Measurements from ENCODE around the gene TM9SF4.
"Not testable (repeated sequence)": the region's sequence is repeated elsewhere in the genome, so short reads cannot be mapped to it uniquely, and the experiment has no call there.

Gene TM9SF4

GRCh38 chr20:32091888-32092346 lies 17.6 kb upstream of the TM9SF4 start:
- no peak for DNase-seq

GRCh38 chr20:32098786-32099185 lies 10.7 kb upstream of the TM9SF4 start:
- no peak for DNase-seq

GRCh38 chr20:32108814-32109391 lies 611 bp upstream of the TM9SF4 start:
- no peak for DNase-seq

- no peak for DNase-seq
These were observed 725 bp downstream of the TM9SF4 start for GRCh38 chr20:32110173-32110704.

GRCh38 chr20:32110727-32111126 lies 1.2 kb downstream of the TM9SF4 start:
- DNase-seq: no peak

GRCh38 chr20:32111156-32111686 lies 1.7 kb downstream of the TM9SF4 start:
- DNase-seq: no peak

- no peak for DNase-seq
These were observed 2.2 kb downstream of the TM9SF4 start for GRCh38 chr20:32111753-32112152.

- no peak for DNase-seq
These were observed 3.3 kb downstream of the TM9SF4 start for GRCh38 chr20:32112841-32113240.

- no peak for DNase-seq
These were observed 4.2 kb downstream of the TM9SF4 start for GRCh38 chr20:32113591-32114260.

- no peak for DNase-seq
These were observed 4.9 kb downstream of the TM9SF4 start for GRCh38 chr20:32114305-32114960.

GRCh38 chr20:32115211-32115767 lies 5.8 kb downstream of the TM9SF4 start:
- DNase-seq: no peak

GRCh38 chr20:32116079-32116521 lies 6.6 kb downstream of the TM9SF4 start:
- no peak for DNase-seq

- not testable (repeated sequence) for DNase-seq
These were observed 7.3 kb downstream of the TM9SF4 start for GRCh38 chr20:32116796-32117195.

GRCh38 chr20:32118427-32118826 lies 8.9 kb downstream of the TM9SF4 start:
- not testable (repeated sequence) for DNase-seq

GRCh38 chr20:32119734-32120133 lies 10.2 kb downstream of the TM9SF4 start:
- DNase-seq: no peak

GRCh38 chr20:32121908-32122307 lies 12.4 kb downstream of the TM9SF4 start:
- DNase-seq: not testable (repeated sequence)

GRCh38 chr20:32123088-32123487 lies 13.6 kb downstream of the TM9SF4 start:
- DNase-seq: no peak

- DNase-seq: no peak
These were observed 15.5 kb downstream of the TM9SF4 start for GRCh38 chr20:32124916-32125454.

- DNase-seq: no peak
These were observed 16.0 kb downstream of the TM9SF4 start for GRCh38 chr20:32125506-32125905.

- no peak for DNase-seq
These were observed 17.4 kb downstream of the TM9SF4 start for GRCh38 chr20:32126919-32127318.

- no peak for DNase-seq
These were observed 17.8 kb downstream of the TM9SF4 start for GRCh38 chr20:32127347-32127746.

GRCh38 chr20:32128167-32128566 lies 18.7 kb downstream of the TM9SF4 start:
- DNase-seq: no peak

- no peak for DNase-seq
These were observed 20.3 kb downstream of the TM9SF4 start for GRCh38 chr20:32129863-32130262.
